ENCODE data around the gene ANKAR.
"Not testable (repeated sequence)": the region's sequence is repeated elsewhere in the genome, so short reads cannot be mapped to it uniquely, and the experiment has no call there.

The ANKAR gene

GRCh38 chr2:189659734-189660133 lies 14.7 kb upstream of the ANKAR start:
- DNase-seq (ENCODE audit: low spot score) (no peak), FAIRE-seq (no peak)

DNA sequence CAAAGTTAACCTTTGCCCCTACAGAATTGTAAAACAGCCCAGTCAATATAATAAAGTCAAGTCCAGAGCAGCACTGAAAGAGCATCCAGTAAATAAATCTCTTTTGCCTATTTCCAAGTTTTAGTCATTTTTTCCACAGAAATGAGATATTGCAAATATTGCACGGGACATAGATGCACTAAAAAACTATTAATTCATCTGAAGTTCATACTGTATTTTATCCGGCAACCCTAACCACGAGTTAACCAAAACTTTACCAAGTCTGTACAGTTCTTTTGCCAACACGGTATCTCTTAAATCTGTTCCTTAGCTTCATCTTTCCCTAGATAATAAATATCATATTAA lies 13.7 kb upstream of the ANKAR start:
- FAIRE-seq (no peak), DNase-seq (ENCODE audit: low spot score) (no peak)

DNA sequence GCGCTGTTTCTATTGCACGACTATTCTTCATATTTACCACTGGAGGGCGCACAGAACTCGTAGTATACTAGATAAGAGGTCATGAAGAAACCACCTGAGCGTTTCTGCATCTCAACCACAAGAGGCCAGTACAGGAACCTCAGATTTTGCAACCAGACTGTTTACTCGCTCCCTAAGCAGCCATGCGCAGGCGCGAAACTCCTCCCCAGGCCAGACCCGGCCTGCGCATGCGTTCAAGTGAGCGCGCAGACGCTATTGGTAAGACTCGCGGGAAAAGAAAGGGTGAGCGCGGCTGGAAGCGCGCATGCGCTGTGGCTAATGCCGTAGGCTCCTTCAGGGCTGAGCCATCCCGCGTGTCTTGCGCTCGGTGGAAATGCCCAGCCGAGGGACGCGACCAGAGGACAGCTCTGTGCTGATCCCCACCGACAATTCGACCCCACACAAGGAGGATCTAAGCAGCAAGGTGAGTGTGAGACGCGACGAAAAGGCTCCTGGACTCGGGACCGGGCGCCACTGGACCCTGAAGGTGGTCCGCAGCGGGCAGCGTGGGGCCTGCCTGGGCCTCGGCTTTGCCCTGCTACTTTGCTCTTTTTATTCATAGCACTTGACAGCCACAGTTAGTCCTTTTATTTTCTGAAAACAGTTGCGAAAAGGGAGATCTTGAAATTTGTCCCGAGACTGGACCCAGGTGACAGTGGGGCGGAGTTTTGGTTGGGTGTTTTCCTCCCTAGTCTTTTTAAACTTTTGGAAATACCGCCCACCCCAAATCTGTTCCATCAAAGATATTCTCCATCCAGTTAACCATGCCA lies 13.1 kb upstream of the ANKAR start, which contains the start of gene ASNSD1:
TSS of gene ASNSD1 (plus strand) at position 312 of the 809 bp plus-strand sequence. CDS start 4,674 bp downstream, outside the sequence.
- FAIRE-seq (peak; percentile 96), DNase-seq (ENCODE audit: low spot score) (peak; percentile 100)

DNA sequence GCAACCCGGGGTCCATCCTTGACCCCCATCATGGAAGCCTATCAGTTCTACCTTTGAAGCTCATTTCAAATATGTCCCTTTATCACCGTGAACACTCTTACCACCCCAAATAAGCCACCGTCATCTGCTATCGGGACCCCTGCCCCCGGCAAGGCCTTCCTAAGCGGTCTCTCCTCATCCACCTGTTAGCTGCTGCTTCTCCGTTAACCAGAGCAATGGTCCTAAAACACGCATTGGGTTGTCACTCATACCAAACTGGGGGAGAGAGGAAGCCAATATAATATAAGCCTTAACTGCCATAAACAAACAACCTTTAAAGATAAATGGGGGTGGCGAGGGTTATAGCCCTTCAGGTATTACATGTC lies 12.5 kb upstream of the ANKAR start:
- FAIRE-seq (no peak), DNase-seq (ENCODE audit: low spot score) (no peak)

DNA sequence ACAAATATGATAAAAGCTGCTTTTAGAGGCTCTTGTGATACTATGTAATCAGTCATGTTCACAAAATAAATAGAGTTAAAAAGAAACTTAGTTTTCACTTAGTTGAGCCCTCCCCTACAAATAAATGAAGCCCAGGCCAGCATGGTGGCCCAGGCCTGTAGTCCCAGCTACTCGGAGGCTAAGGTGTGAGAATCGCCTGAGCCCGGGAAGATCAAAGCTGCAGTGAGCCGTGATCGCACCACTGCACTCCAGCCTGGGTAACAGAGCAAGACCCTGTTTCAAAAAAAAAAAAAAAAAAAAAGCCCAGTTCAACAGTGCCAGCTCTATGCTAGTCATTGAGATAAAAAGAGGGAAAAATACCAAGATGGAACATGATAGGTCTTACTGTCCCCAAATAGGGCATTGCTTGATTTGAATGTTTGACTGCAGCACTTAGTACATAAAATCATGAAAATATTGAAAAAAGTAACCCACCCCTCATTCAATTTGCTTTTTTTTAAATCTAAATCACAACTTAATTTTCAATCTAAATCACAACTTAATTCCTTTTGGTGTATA lies 11.7 kb upstream of the ANKAR start:
- no peak for FAIRE-seq
- no peak for DNase-seq (ENCODE audit: low spot score)

GRCh38 chr2:189663319-189663718 lies 11.2 kb upstream of the ANKAR start:
- DNase-seq (ENCODE audit: low spot score); FAIRE-seq: not testable (repeated sequence)

DNA sequence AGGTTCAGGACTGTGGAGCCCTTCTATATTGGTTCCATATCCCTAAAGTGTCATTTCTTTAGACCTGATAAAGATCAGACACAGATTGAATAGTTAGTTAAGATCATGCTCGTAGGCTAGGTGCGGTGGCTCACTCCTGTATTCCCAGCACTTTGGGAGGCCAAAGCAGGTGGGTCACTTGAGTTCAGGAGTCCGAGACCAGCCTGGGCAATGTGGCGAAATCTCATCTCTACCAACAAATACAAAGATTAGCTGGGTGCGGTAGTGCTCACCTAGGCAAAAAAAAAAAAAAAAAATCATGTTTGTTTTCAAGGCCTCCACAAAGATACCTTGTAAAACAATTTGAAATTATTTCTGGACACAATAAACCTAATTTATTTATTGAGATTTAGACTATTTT lies 4.6 kb upstream of the ANKAR start:
- FAIRE-seq = no peak

GRCh38 chr2:189673661-189674373 lies 653 bp upstream of the ANKAR start:
- FAIRE-seq (no peak), DNase-seq (ENCODE audit: low spot score) (no peak)

More for the DNA sequence above, 4.6 kb upstream of the ANKAR start:
- no peak for DNase-seq (ENCODE audit: low spot score)

DNA sequence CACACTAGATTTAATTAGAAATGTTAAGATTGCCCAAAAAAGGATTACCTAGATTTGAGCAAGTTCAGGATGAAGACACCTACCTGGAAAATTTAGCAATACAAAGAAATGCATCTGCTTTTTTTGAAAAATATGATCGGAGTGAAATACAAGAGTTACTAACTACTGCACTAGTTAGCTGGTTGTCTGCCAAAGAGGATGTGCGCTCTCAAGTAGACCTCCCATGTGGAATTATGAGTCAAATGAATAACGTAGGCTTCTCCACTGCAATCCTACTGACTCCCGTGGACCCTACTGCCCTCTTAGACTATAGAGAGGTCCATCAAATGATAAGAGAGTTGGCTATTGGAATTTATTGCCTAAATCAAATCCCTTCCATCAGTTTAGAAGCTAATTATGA lies 2.0 kb downstream of the ANKAR start:
- no peak for FAIRE-seq
- no peak for DNase-seq (ENCODE audit: low spot score)

GRCh38 chr2:189679226-189679625 lies 4.8 kb downstream of the ANKAR start:
- FAIRE-seq (no peak), DNase-seq (ENCODE audit: low spot score) (no peak)

DNA sequence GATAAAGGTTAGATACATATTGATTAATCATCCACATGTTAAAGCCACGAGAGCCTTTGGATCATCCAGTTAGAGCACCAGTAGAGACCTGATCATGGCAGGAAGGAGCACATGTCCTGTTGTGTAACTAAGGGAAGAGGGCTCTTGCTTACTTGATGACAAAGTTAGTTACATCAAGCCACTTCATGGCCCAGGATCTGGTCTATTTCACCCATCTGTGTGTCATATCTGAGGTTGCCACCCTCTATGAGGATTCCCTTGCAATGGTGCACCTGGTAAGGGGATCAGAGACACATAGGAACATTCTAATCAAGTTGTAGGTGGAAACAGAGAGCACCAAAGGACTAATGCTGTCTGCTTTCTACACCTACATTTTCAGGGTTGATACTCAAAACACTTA lies 6.7 kb downstream of the ANKAR start:
- FAIRE-seq (no peak), DNase-seq (ENCODE audit: low spot score) (no peak)

GRCh38 chr2:189681903-189682302 lies 7.4 kb downstream of the ANKAR start:
- no peak for FAIRE-seq

GRCh38 chr2:189683348-189683747 lies 8.9 kb downstream of the ANKAR start:
- FAIRE-seq = no peak
- DNase-seq (ENCODE audit: low spot score) = no peak

More at GRCh38 chr2:189681903-189682302, 7.4 kb downstream of the ANKAR start:
- no peak for DNase-seq (ENCODE audit: low spot score)

DNA sequence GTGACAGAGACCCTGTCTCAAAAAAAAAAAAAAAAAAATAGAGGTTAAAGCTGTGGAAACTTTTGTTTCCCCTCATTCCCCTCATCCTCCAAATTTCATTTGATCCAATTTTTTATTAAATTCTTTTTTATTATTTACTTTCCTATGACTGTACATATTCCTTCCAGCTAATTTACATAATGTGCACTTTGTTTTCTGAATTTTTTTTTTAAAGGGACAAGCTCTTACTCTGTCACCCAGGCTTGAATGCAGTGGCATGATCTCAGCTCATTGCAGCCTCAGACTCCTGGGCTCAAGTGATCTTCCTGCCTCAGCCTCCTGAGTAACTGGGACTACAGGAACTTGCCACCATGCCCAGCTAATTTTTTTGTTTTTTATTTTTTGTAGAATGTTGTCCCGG lies 10.3 kb downstream of the ANKAR start:
- DNase-seq (ENCODE audit: low spot score) = no peak
- no peak for FAIRE-seq

GRCh38 chr2:189685540-189686229 lies 11.2 kb downstream of the ANKAR start:
- FAIRE-seq (peak; percentile 64), DNase-seq (ENCODE audit: low spot score) (no peak)

DNA sequence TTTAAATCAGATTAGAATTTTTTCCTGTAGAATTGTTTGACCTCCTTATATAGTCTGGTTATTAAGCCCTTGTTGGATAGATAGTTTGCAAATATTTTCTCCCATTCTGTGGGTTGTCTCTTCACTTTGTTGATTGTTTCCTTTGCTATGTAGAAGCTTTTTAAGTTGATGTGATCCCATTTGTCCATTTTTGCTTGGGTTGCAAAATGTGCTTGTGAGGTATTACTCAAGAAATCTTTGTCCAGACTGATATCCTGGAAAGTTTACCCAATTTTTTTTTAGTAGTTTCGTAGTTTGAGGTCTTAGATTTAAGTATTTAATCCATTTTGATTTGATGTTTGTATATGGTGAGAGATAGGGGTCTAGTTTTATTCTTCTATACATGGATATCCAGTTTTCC lies 13.3 kb downstream of the ANKAR start:
- not testable (repeated sequence) for FAIRE-seq; DNase-seq (ENCODE audit: low spot score)

DNA sequence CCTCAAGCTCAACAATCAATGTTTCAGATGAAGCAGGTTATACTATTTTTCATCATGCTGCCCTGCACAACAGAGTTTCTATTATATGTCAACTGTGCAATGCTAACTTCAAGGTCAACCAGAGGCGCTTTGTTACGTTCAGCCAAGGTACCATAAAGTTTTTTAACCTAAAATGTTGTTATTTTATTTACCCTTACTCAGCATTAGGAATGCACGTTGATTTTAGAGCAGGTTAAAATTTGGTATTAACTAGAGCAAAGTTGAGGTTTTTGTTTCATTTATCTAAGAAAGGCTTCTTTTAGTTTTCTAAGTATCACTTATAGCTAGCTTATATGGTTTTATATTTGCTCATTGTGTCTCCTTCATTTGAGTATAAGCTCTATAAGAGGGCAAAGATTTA lies 21.8 kb downstream of the ANKAR start:
- FAIRE-seq = no peak
- no peak for DNase-seq (ENCODE audit: low spot score)

DNA sequence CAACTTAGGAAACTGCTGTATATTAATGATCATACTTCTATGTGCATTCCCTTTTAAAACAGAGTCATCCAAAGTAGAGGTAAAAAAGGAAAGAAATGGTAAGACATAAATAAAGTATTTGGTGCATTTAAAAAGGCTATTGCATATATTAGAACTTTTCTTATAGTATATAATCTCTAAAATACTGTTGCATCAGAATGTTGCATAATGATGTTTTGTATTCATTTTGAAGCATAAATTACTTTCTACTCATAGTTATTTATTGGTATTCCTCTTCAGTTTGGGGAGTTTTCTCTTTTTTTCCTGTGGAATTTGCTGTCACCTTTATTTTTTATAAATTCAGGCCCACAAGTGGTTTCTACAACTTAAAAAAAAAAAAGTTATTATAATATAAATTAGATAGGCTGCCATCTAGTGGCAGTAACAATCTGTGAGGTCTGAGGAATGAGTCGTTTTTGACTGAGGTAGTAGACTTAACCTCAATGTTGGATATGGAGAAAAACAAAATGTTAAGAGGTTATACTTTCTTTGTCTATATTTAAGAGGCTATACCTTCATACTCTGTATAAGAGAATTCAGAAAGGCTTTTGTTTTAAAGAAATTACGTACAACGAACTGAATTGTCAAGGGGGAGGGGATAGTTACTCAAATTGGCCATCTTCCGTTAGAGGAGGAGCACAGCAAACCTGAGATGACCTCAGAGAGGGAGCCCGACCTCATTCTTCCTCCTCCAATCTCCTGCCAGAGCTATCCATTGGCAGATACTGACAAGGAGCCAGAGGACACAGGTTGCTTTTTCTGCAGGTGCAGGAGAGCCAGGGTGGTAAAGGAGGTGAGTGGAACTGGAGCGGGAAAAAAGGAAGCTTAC lies 23.8 kb downstream of the ANKAR start:
- peak; percentile 29 for DNase-seq (ENCODE audit: low spot score)
- peak; percentile 78 for FAIRE-seq

DNA sequence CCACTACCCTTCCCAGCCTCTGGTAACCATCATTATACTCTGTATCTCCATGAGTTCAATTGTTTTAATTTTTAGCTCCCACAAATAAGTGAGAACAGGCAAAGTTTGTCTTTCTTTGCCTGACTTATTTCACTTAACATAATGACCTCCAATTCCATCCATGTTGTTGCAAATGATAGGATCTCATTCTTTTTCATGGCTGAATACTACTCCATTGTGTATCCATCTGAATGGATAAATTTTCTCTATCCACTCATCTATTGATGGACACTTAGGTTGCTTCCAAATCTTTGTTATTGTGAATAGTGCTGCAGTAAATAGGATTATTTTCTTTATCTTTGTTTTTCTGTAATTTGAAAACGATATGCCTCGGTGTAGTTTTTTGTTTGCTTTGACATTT lies 26.2 kb downstream of the ANKAR start:
- no peak for DNase-seq (ENCODE audit: low spot score)
- FAIRE-seq = no peak

DNA sequence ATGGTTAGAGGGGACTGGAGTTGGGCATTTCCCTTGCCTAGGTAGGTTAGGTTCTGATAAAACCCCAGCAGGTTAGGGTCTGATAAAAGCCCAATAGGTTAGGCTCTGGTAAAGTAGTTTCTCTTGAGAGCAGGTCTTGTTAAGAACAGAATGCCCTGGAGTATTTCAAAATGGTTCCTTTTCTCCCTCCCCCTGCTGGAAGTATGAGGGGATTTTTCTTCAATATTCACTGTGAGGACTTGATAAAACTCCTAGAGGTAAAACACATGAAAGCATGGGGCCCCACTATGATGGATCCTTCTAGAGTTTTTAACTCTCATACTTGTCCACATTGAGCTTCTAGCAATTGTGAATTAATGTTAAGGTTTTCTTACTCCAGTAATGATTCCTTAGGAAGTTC lies 27.6 kb downstream of the ANKAR start:
- DNase-seq (ENCODE audit: low spot score) (no peak), FAIRE-seq (no peak)

Measured in RCC 7860 (cell line).